HG03565 (cell line): ENCODE results near the gene SRM.
"Not testable (repeated sequence)": the region's sequence is repeated elsewhere in the genome, so short reads cannot be mapped to it uniquely, and the experiment has no call there.

Experiments
- ATAC-seq: cut with Tn5 transposase; IDR thresholded peaks from one replicate; pipeline ENCODE4 v1.9.1; 2021; ENCODE audit warnings: mild to moderate bottlenecking, moderate library complexity; ENCODE audit not compliant: unreplicated experiment

The SRM gene

DNA sequence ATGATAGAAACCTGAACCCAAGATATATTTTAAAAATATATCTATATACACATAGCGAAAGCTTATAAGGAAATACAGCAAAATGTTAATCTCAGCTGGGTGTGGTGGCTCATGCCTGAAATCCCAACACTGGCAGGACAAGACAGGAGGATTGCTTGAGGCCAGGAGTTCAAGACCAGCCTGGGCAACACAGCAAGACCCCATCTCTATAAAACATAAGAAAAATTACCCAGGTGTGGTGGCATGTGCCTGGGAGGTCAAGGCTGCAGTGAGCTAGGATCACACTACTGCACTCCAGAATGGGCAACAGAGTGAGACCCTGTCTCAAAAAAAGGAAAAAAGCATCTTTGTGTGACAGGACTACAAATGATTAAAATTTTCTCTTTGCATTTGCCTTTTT is 6.0 kb upstream of the SRM start:
- ATAC-seq: no peak

DNA sequence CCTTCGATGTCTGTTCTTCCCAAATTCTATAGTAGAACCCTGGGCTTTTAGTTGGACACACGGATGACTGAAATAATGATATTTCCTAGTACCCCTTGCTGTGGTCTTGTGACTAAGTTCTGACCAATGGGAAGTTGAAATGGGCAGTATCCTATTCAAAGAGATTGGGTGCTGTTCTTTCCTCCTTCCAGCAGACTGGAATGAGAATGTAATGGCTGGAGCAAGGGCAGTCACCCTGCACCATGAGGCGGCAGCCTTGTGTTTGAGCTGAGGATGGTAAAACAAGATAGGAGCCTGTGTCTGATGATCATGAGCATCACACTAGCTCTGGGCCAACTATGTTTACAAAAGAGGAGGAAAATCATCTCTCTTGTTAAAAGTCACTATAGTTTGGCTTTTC is 5.1 kb upstream of the SRM start:
- no peak for ATAC-seq

GRCh38 chr1:11063937-11064537 is 4.2 kb upstream of the SRM start:
- ATAC-seq: not testable (repeated sequence)

- ATAC-seq: peak; percentile 30
Measured at GRCh38 chr1:11062965-11063401, 3.2 kb upstream of the SRM start.

- no peak for ATAC-seq
Measured at GRCh38 chr1:11061652-11062365, 2.0 kb upstream of the SRM start.

- no peak for ATAC-seq
Measured at GRCh38 chr1:11059155-11059967, 457 bp downstream of the SRM start.

DNA sequence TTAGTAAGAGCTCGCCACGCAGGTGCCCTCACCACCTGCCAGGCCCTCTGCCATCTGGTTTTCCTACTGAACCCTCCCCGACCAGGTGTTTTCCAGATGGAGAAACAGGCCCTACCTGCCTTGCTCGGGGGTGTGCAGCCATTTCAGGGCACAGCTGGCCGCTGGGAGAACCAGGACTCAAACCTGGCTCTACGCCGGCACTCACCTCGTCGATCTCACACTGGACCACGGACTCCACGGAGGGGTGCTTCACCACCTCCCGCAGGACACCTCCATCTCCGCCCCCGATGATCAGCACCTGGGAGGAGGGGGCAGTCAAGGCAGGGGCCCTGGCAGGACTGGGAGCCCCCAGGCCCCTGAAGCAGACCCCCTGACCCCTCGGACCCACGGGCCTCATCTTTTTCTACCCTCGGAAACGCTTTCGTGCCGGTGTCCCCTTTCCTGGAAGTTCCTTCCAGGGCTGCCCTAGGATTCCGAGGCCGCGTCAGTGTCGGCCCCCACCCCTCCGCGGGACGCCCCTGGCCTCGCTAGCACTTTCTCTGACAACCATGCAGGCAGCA is 1.1 kb downstream of the SRM start:
- ATAC-seq: no peak

DNA sequence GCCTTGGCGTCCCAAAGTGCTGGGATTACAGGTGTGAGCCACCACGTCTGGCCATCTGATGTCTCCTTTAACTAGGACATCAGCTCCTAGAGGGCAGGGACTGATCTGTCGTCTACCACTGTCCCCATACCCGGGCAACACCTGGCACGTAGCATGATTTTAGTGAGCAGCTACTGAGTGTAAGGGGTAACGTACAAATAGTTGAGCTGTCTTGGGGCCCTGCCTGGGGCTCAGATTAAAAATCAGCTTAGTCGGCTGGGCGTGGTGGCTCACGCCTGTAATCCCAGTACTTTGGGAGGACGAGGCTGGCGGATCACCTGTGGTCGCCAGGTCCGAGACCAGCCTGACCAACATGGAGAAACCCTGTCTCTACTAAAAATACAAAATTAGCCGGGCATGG is 1.8 kb downstream of the SRM start:
- no peak for ATAC-seq

GRCh38 chr1:11057477-11057876 is 2.3 kb downstream of the SRM start:
- no peak for ATAC-seq

- ATAC-seq: no peak
Measured at GRCh38 chr1:11056504-11056903, 3.3 kb downstream of the SRM start.

GRCh38 chr1:11055676-11056075 is 4.1 kb downstream of the SRM start:
- ATAC-seq: no peak

GRCh38 chr1:11054666-11055065 is 5.2 kb downstream of the SRM start:
- ATAC-seq: no peak

GRCh38 chr1:11054181-11054580 is 5.6 kb downstream of the SRM start:
- ATAC-seq: no peak

DNA sequence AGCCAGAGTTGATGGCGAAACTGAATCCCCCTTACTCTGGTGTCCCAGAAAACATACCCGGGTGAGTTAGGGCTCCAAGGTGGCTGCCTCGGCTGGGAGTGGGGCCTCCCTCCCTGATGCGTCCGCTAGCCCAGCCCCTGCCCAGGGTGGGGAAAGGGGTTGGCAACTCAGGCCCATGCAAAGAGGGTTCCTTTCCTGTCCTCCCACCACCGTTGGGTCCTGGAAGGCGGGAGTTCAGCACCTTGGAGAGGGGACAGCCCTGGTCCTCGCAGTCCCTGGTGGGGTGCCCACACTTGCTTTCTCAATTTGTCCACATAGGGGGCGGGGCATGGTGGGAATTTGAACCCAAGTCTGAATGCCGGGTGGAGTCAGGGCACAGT is 6.1 kb downstream of the SRM start:
- ATAC-seq: no peak

- ATAC-seq: no peak
Measured at GRCh38 chr1:11052839-11053757, 6.7 kb downstream of the SRM start.

DNA sequence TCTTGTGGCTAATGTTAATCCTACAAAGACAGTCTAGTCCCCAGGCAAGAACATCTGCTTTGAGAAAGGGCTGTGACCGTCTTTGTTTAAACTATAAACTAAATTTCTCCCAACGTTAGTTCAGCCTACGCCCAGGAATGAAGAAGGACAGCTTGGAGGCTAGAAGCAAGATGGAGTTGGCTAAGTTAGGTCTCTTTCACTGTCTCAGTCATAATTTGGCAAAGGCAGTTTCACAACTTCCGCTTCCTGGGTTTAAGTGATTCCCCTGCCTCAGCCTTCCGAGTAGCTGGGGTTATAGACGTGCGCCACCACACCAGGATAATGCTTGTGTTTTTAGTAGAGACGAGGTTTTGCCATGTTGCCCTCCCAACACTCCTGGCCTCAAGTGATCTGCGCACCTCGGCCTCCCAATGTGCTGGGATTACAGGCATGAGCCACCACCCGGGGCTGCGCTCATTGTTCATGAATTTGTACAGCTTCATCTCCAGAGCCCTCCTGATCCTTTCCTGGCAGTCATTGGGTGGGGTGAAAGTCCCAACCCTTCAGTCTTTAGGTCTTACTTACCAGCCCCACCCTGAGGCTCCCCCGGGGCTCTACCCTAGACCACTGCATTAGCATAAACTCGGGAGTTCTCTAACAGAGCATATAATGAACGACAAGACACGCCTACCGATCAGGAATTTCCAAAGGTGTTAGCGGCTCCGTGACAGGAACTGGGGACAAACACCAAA is 7.9 kb downstream of the SRM start:
- no peak for ATAC-seq

GRCh38 chr1:11051121-11051520 is 8.7 kb downstream of the SRM start:
- not testable (repeated sequence) for ATAC-seq

DNA sequence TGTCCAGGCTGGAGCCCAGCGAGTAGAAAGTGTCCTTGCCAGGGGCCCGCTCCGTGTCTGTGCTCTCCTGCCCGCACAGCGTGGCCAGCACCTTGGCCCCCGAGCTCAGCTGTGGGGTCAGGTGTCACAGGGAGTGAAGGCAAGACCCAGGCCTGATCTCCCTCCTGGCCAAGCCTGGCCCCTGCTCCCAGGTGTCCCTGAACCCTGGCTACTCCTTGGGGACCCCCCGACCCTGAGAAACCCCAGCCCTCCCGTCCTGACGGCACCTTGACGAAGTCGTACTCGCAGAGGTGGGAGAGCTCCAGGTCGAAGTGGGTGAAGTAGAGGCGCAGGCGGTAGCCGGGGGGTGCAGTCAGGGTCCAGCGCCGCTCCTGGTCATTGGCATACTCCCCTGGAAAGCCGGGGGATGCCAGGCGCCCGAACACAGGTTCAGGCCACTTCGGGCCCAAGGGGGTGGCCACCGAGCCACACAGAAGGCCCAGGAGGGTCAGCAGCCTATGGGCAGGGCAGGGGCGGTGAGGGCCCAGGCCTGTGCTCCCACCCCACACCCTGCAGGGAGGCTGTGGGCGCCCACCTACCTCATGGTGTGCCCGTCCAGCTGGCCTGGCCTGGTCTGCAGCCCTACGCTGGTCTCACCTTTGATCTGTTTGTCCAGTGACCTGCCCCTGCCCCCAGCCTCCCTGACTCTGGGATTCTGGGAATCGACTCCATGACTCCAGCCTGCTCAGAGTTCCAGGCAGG is 13.0 kb downstream of the SRM start, which contains the start of gene MASP2:
MASP2 (minus strand) TSS at position 615 of the 741 bp plus-strand sequence; CDS start at position 583, 32 bp downstream.
- no peak for ATAC-seq

- ATAC-seq: no peak
Measured at GRCh38 chr1:11046270-11046566, 13.6 kb downstream of the SRM start.
